GM19468 (cell line): ENCODE measurements around the gene NKAP.
A peak's percentile ranks its signal among the peaks of the same experiment; 100 is the strongest.

Experiments used
- ATAC-seq: cut with Tn5 transposase; IDR thresholded peaks from one replicate; pipeline ENCODE4 v1.9.1; 2021; ENCODE audit warnings: mild to moderate bottlenecking, moderate library complexity, moderate number of reproducible peaks; ENCODE audit not compliant: unreplicated experiment; ENCODE audit errors: extremely low read depth

Gene NKAP

DNA sequence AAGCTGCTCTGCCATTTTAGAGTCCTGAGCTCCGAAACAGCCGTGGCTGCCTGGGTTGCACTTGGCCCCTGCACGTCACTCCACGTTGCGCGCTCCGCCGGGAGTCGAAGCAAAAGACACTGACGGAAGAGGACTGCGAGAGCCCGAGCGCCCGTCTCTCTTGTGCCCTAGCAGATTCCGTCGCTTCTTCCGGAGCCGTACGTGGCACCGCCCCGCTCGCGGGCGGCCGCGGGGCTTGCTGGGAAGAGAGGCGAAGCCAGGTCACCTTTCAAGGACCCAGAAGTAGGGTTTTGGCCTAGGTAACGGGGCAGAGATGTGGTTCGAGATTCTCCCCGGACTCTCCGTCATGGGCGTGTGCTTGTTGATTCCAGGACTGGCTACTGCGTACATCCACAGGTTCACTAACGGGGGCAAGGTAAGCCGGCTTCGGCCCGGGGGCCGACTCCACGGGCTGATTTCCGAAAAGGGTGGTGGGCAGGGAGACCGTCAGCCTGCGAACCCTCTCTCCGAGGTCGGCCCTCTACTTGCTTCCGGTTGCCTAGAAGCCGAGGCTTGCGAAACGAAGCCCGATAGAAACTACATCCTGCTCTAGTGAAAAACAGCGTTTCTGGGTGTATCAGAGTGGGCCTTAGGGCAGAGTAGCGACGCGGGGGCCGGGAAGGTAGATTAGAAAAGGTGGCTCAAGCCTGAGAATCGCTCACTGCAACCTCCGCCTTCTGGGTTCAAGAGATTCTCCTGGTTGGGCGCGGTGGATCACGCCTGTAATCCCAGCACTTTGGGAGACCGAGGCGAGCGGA is 71.8 kb downstream of the NKAP start, which contains the start of the genes NDUFA1 and RNF113A:
NDUFA1 (plus strand) TSS at position 234 of the 797 bp plus-strand sequence; CDS start at position 314, 80 bp downstream.
RNF113A (minus strand) TSS at position 135 of the 797 bp plus-strand sequence; CDS start at position 15, 120 bp downstream.
- ATAC-seq, result peak; percentile 96

DNA sequence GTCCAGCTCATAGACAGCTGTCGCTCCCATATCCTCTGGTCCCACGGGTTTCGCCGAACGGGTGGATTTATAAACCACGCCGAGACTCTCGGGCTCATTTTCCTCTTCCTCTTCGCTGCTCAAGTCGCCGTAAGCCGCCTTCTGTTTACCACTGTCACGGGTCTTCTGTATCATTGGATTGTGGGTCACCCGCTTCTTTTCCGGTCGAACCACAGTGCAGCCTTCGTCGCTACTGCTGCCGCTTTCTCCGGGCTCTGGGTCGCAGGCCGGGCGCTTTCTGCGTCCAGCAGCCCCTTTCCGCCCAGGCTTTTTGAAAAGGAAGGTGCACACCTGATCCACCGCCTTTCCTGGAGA is 72.3 kb downstream of the NKAP start:
- ATAC-seq, result peak; percentile 16
